Memory B cell (primary cell): ENCODE measurements around the gene KIF26B.
"Not testable (repeated sequence)": the region's sequence is repeated elsewhere in the genome, so short reads cannot be mapped to it uniquely, and the experiment has no call there.

ENCODE experiments used
- ATAC-seq: fragments of 150-1000 bp; cut with Tn5 transposase; 2 replicates; pipeline ENCODE4 v1.10.0; 2021; ENCODE audit warnings: low read depth, mild to moderate bottlenecking, moderate library complexity
- DNase-seq, 2 donors: peaks; one replicate each; pipeline ENCODE4 v3.0.0; 2022; ENCODE audit warnings: low spot score in 2 of 2
- H3K27ac Mint-ChIP-seq: one replicate; pipeline ENCODE4 v1.8.0; 2022; ENCODE audit warnings: mild to moderate bottlenecking, moderate library complexity, mixed read lengths
- H3K27me3 Mint-ChIP-seq: one replicate; pipeline ENCODE4 v1.8.0; 2022; ENCODE audit warnings: mixed read lengths
- H3K36me3 Mint-ChIP-seq: one replicate; pipeline ENCODE4 v1.8.0; 2022; ENCODE audit warnings: mild to moderate bottlenecking, mixed read lengths
- H3K4me1 Mint-ChIP-seq: one replicate; pipeline ENCODE4 v1.8.0; 2022; ENCODE audit warnings: mixed read lengths
- H3K4me3 Mint-ChIP-seq: one replicate; pipeline ENCODE4 v1.8.0; 2022; ENCODE audit warnings: mild to moderate bottlenecking, moderate library complexity, mixed read lengths
- H3K9me3 Mint-ChIP-seq: one replicate; pipeline ENCODE4 v1.8.0; 2022; ENCODE audit warnings: mixed read lengths

The KIF26B gene

GRCh38 chr1:245663373-245663772, 508.6 kb downstream of the KIF26B start:
- no peaks in the 10 kb centered on the region for H3K27me3 Mint-ChIP-seq
- H3K9me3 Mint-ChIP-seq, result peaks cover 1% of the 10 kb centered on the region
- DNase-seq, result no peak
- no peaks in the 10 kb centered on the region for H3K4me1 Mint-ChIP-seq
- no peak overlapping the region for H3K4me3 Mint-ChIP-seq
- ATAC-seq, result no peak
- H3K27ac Mint-ChIP-seq, result no peak overlapping the region
- no peaks in the 10 kb centered on the region for H3K36me3 Mint-ChIP-seq

- ATAC-seq (no peak), DNase-seq (no peak)
- H3K27me3 Mint-ChIP-seq, result no peaks in the 10 kb centered on the region
- H3K4me1 Mint-ChIP-seq, result no peaks in the 10 kb centered on the region
- H3K9me3 Mint-ChIP-seq, result no peaks in the 10 kb centered on the region
- no peak overlapping the region for H3K4me3 Mint-ChIP-seq
- no peaks in the 10 kb centered on the region for H3K36me3 Mint-ChIP-seq
- H3K27ac Mint-ChIP-seq, result no peak overlapping the region
Observed at GRCh38 chr1:245663841-245664240, 509.1 kb downstream of the KIF26B start.

GRCh38 chr1:245666412-245666811, 511.6 kb downstream of the KIF26B start:
- no peaks in the 10 kb centered on the region for H3K36me3 Mint-ChIP-seq
- ATAC-seq, result no peak
- H3K4me1 Mint-ChIP-seq, result peaks cover 5% of the 10 kb centered on the region

GRCh38 chr1:245671349-245671748, 516.6 kb downstream of the KIF26B start:
- Mint-ChIP-seq H3K27ac (no peak overlapping the region), H3K27me3 (no peaks in the 10 kb centered on the region)
- ATAC-seq, result no peak

More at GRCh38 chr1:245666412-245666811, 511.6 kb downstream of the KIF26B start:
- H3K9me3 Mint-ChIP-seq, result no peaks in the 10 kb centered on the region
- no peaks in the 10 kb centered on the region for H3K27me3 Mint-ChIP-seq
- H3K27ac Mint-ChIP-seq, result no peak overlapping the region
- no peak overlapping the region for H3K4me3 Mint-ChIP-seq
- DNase-seq, result no peak

GRCh38 chr1:245671966-245672767, 517.4 kb downstream of the KIF26B start:
- H3K4me3 Mint-ChIP-seq, result no peak overlapping the region
- H3K27ac Mint-ChIP-seq, result no peak overlapping the region

More at GRCh38 chr1:245671349-245671748, 516.6 kb downstream of the KIF26B start:
- Mint-ChIP-seq H3K36me3 (no peaks in the 10 kb centered on the region), H3K4me3 (no peak overlapping the region), H3K9me3 (no peaks in the 10 kb centered on the region), H3K4me1 (peaks cover 21% of the 10 kb centered on the region)
- no peak for DNase-seq

GRCh38 chr1:245672836-245673656, 518.3 kb downstream of the KIF26B start:
- H3K36me3 Mint-ChIP-seq, ATAC-seq, H3K9me3 Mint-ChIP-seq, H3K27ac Mint-ChIP-seq, DNase-seq, H3K4me3 Mint-ChIP-seq, H3K27me3 Mint-ChIP-seq: not testable (repeated sequence)
- H3K4me1 Mint-ChIP-seq, result peaks cover 21% of the 10 kb centered on the region

More at GRCh38 chr1:245671966-245672767, 517.4 kb downstream of the KIF26B start:
- Mint-ChIP-seq H3K9me3 (no peaks in the 10 kb centered on the region), H3K27me3 (no peaks in the 10 kb centered on the region), H3K4me1 (peaks cover 21% of the 10 kb centered on the region), H3K36me3 (no peaks in the 10 kb centered on the region)
- ATAC-seq, result no peak
- DNase-seq, result no peak

- DNase-seq (no peak), ATAC-seq (peak; percentile 92)
- no peaks in the 10 kb centered on the region for H3K27me3 Mint-ChIP-seq
- H3K4me1 Mint-ChIP-seq, result peaks cover 21% of the 10 kb centered on the region
- no peaks in the 10 kb centered on the region for H3K9me3 Mint-ChIP-seq
- peak overlapping the region; percentile 65 for H3K27ac Mint-ChIP-seq
- H3K4me3 Mint-ChIP-seq, result no peak overlapping the region
- H3K36me3 Mint-ChIP-seq, result no peaks in the 10 kb centered on the region
Observed at GRCh38 chr1:245673881-245674414, 519.2 kb downstream of the KIF26B start.

- H3K36me3 Mint-ChIP-seq, result no peaks in the 10 kb centered on the region
- no peaks in the 10 kb centered on the region for H3K27me3 Mint-ChIP-seq
- ATAC-seq, result no peak
- H3K9me3 Mint-ChIP-seq, result no peaks in the 10 kb centered on the region
- no peak overlapping the region for H3K27ac Mint-ChIP-seq
- H3K4me1 Mint-ChIP-seq, result peaks cover 29% of the 10 kb centered on the region
- DNase-seq, result no peak
- H3K4me3 Mint-ChIP-seq, result no peak overlapping the region
Observed at GRCh38 chr1:245677461-245678240, 522.9 kb downstream of the KIF26B start.

- DNase-seq (no peak), ATAC-seq (no peak)
- no peaks in the 10 kb centered on the region for H3K9me3 Mint-ChIP-seq
- no peak overlapping the region for H3K4me3 Mint-ChIP-seq
- H3K36me3 Mint-ChIP-seq, result no peaks in the 10 kb centered on the region
- H3K27ac Mint-ChIP-seq, result peak overlapping the region; percentile 18
- peaks cover 23% of the 10 kb centered on the region for H3K4me1 Mint-ChIP-seq
- no peaks in the 10 kb centered on the region for H3K27me3 Mint-ChIP-seq
Observed at GRCh38 chr1:245678860-245679411, 524.2 kb downstream of the KIF26B start.

GRCh38 chr1:245679821-245680780, 525.3 kb downstream of the KIF26B start:
- Mint-ChIP-seq H3K27me3 (no peaks in the 10 kb centered on the region), H3K9me3 (no peaks in the 10 kb centered on the region), H3K4me3 (peak overlapping the region; percentile 48), H3K27ac (peak overlapping the region; percentile 76), H3K36me3 (no peaks in the 10 kb centered on the region), H3K4me1 (peaks cover 17% of the 10 kb centered on the region)
- no peak for DNase-seq
- peak; percentile 63 for ATAC-seq

GRCh38 chr1:245682638-245683628, 528.1 kb downstream of the KIF26B start:
- DNase-seq (no peak), ATAC-seq (no peak)
- Mint-ChIP-seq H3K27ac (no peak overlapping the region), H3K36me3 (no peaks in the 10 kb centered on the region), H3K9me3 (no peaks in the 10 kb centered on the region), H3K4me1 (peaks cover 17% of the 10 kb centered on the region), H3K27me3 (peaks cover 3% of the 10 kb centered on the region), H3K4me3 (no peak overlapping the region)

GRCh38 chr1:245683676-245684075, 528.9 kb downstream of the KIF26B start:
- Mint-ChIP-seq H3K4me1 (peaks cover 17% of the 10 kb centered on the region), H3K27me3 (peaks cover 3% of the 10 kb centered on the region), H3K4me3 (no peak overlapping the region), H3K9me3 (no peaks in the 10 kb centered on the region), H3K36me3 (no peaks in the 10 kb centered on the region), H3K27ac (no peak overlapping the region)
- ATAC-seq (no peak), DNase-seq (no peak)
